Thyroid gland (tissue), 4 donors: ENCODE results near the gene ST6GALNAC4. TPM values are rescaled to one million over a fixed set of nuclear protein-coding genes. Genes with fewer than 3 reads are reported as not detected.

Experiments
- DNase-seq, 2 donors: peaks; one replicate each; pipeline ENCODE4 v3.0.0-alpha.2; 2019
- H3K27ac ChIP-seq, 3 donors: fragments of 200-600 bp; sonication (generic); 1 replicate in 2 of 3; 2 replicates in 1 of 3; pipeline ENCODE4 v1.5.1; 2016 to 2019; ENCODE audit warnings: mild to moderate bottlenecking in 1 of 3, moderate library complexity in 1 of 3
- H3K27me3 ChIP-seq: fragments of 200-600 bp; sonication (generic); one replicate; pipeline ENCODE4 v1.5.1; 2019
- H3K36me3 ChIP-seq, 2 donors: fragments of 200-600 bp; sonication (generic); one replicate each; pipeline ENCODE4 v1.5.1; 2016 to 2019
- H3K4me1 ChIP-seq, 2 donors: fragments of 200-600 bp; sonication (generic); one replicate each; pipeline ENCODE4 v1.5.1; 2017 to 2019
- H3K4me3 ChIP-seq, 3 donors: fragments of 200-600 bp; sonication (generic); replicated peaks in 1 of 3; 1 replicate in 2 of 3; 2 replicates in 1 of 3; pipeline ENCODE4 v1.5.1; 2016; ENCODE audit warnings: mild to moderate bottlenecking in 1 of 3
- H3K9me3 ChIP-seq: fragments of 200-600 bp; sonication (generic); one replicate; pipeline ENCODE4 v1.5.1; 2017
- CTCF ChIP-seq, 6 experiments: fragments of 200-600 bp in 3 of 6; fragments of 450-650 bp in 3 of 6; sonication (generic) in 3 of 6; IDR thresholded peaks; one replicate each; pipeline ENCODE4 v1.5.1; 2016 to 2019; ENCODE audit warnings: antibody characterized with exemption in 6 of 6, mild to moderate bottlenecking in 2 of 6, inconsistent platforms in 1 of 6, moderate library complexity in 1 of 6
- POLR2A ChIP-seq, 2 donors: fragments of 450-650 bp; IDR thresholded peaks; one replicate each; pipeline ENCODE4 v1.6.1; 2017; ENCODE audit warnings: antibody characterized with exemption in 2 of 2, mild to moderate bottlenecking in 2 of 2, moderate library complexity in 1 of 2
- whole genome bisulfite sequencing, 2 donors: methylation state at CpG; one replicate each; pipeline ENCODE4 v1.1.5; 2017; 5-methylcytosine and 5-hydroxymethylcytosine counted together
- intact Hi-C: fragments of 100-400 bp; cut with DNase I; formaldehyde crosslinking; loops from one replicate; pipeline ENCODE4 v1.15.1; 2023
- total RNA-seq, 4 donors: library from RNA; depleted of rRNA; stranded (reverse); fragments of >200 nt; gene quantifications; one replicate each; pipeline ENCODE4 v1.2.3, GENCODE V29; 2016

ST6GALNAC4 gene
- total RNA-seq, 4 donors from 2014 or later = 8.9 to 27.4 (median 19.1) TPM

GRCh38 chr9:127946728-127947127 is 29.9 kb upstream of the ST6GALNAC4 start:
- Histone ChIP-seq H3K36me3 (peaks cover 12 to 15% of the 10 kb centered on the region in 2 donors), H3K4me1 (peaks cover 13 to 19% of the 10 kb centered on the region in 2 donors), H3K27ac (peak overlapping the region in 2 of 3 donors; percentile 41 to 66), H3K27me3 (no peaks in the 10 kb centered on the region), H3K9me3 (no peaks in the 10 kb centered on the region), H3K4me3 (no peak overlapping the region)
- TF ChIP-seq POLR2A (IDR thresholded peaks at IDR 0.05) (no peak), CTCF (IDR thresholded peaks at IDR 0.05) (no peak)
- DNase-seq = no peak
- WGBS, 2 donors = 64 to 74% methylated on average over 3 of the region's 3 CpGs
- intact Hi-C loops = loop anchor here (5.0 kb wide), 1 partner anchor 171 kb away; no protein-coding TSS in a partner anchor

- intact Hi-C loops = loop anchor here (5.0 kb wide), 1 partner anchor 171 kb away; no protein-coding TSS in a partner anchor
- H3K27ac ChIP-seq = peak overlapping the region in 2 of 3 donors; percentile 41 to 66
- peaks cover 12 to 15% of the 10 kb centered on the region in 2 donors for H3K36me3 ChIP-seq
Measured at GRCh38 chr9:127945942-127946341, 29.1 kb upstream of the ST6GALNAC4 start.

GRCh38 chr9:127945338-127945737 is 28.5 kb upstream of the ST6GALNAC4 start:
- H3K4me3 ChIP-seq = no peak overlapping the region
- no peaks in the 10 kb centered on the region for H3K9me3 ChIP-seq
- H3K4me1 ChIP-seq = peaks cover 25 to 32% of the 10 kb centered on the region in 2 donors
- intact Hi-C loops = loop anchor here (5.0 kb wide), 1 partner anchor 172 kb away; no protein-coding TSS in a partner anchor
- 87% methylated on average over 17 to 24 of the region's 24 CpGs for WGBS, 2 donors
- no peak for DNase-seq
- H3K27ac ChIP-seq = peak overlapping the region in 1 of 3 donors; percentile 66
- H3K27me3 ChIP-seq = no peaks in the 10 kb centered on the region
- H3K36me3 ChIP-seq = peaks cover 12 to 15% of the 10 kb centered on the region in 2 donors
- no peak for TF ChIP-seq CTCF (IDR thresholded peaks at IDR 0.05)
- no peak for TF ChIP-seq POLR2A (IDR thresholded peaks at IDR 0.05)

More at GRCh38 chr9:127945942-127946341, 29.1 kb upstream of the ST6GALNAC4 start:
- no peaks in the 10 kb centered on the region for H3K9me3 ChIP-seq
- 71 to 84% methylated on average over 7 to 8 of the region's 9 CpGs for WGBS, 2 donors
- no peaks in the 10 kb centered on the region for H3K27me3 ChIP-seq
- DNase-seq = no peak
- no peak overlapping the region for H3K4me3 ChIP-seq
- TF ChIP-seq POLR2A (IDR thresholded peaks at IDR 0.05) = no peak
- no peak for TF ChIP-seq CTCF (IDR thresholded peaks at IDR 0.05)
- peaks cover 19 to 26% of the 10 kb centered on the region in 2 donors for H3K4me1 ChIP-seq

- H3K9me3 ChIP-seq = no peaks in the 10 kb centered on the region
- TF ChIP-seq POLR2A (IDR thresholded peaks at IDR 0.05) (no peak), CTCF (IDR thresholded peaks at IDR 0.05) (no peak)
- H3K36me3 ChIP-seq = peaks cover 12 to 15% of the 10 kb centered on the region in 2 donors
- 93 to 95% methylated on average over 25 to 29 of the region's 38 CpGs for WGBS, 2 donors
- intact Hi-C loops = loop anchor here (5.0 kb wide), 1 partner anchor 173 kb away; no protein-coding TSS in a partner anchor
- H3K4me1 ChIP-seq = peaks cover 30 to 39% of the 10 kb centered on the region in 2 donors
- no peak overlapping the region for H3K27ac ChIP-seq
- no peaks in the 10 kb centered on the region for H3K27me3 ChIP-seq
- DNase-seq = no peak
- H3K4me3 ChIP-seq = no peak overlapping the region
Measured at GRCh38 chr9:127944586-127945218, 27.9 kb upstream of the ST6GALNAC4 start.

GRCh38 chr9:127943731-127944144 is 26.9 kb upstream of the ST6GALNAC4 start:
- Histone ChIP-seq H3K9me3 (no peaks in the 10 kb centered on the region), H3K36me3 (peaks cover 12 to 15% of the 10 kb centered on the region in 2 donors), H3K4me3 (no peak overlapping the region), H3K4me1 (peaks cover 30 to 40% of the 10 kb centered on the region in 2 donors), H3K27me3 (no peaks in the 10 kb centered on the region), H3K27ac (no peak overlapping the region)
- peak; percentile 62 to 70 for DNase-seq
- intact Hi-C loops = loop anchor here (2.0 kb wide), 1 partner anchor 91 kb away; no protein-coding TSS in a partner anchor
- WGBS, 2 donors = 56 to 70% methylated on average over 7 to 13 of the region's 13 CpGs
- TF ChIP-seq POLR2A (IDR thresholded peaks at IDR 0.05) = no peak
- peak; percentile 39 to 72 (median 56) for TF ChIP-seq CTCF (IDR thresholded peaks at IDR 0.05)
